ENCODE data around the gene GMDS. TPM values are rescaled to one million over a fixed set of nuclear protein-coding genes. Genes with fewer than 3 reads are reported as not detected.
"Not testable (repeated sequence)": the region's sequence is repeated elsewhere in the genome, so short reads cannot be mapped to it uniquely, and the experiment has no call there.

Gene GMDS
- total RNA-seq, 1 donor from 2014 or later: 30.2 TPM

GRCh38 chr6:1850840-1851157, 394.6 kb downstream of the GMDS start:
- no peak for TF ChIP-seq POLR2AphosphoS5 (IDR thresholded peaks at IDR 0.05; ENCODE audit: insufficient read depth in 1 of 2, low read depth in 1 of 2)
- TF ChIP-seq, protein P1, sequence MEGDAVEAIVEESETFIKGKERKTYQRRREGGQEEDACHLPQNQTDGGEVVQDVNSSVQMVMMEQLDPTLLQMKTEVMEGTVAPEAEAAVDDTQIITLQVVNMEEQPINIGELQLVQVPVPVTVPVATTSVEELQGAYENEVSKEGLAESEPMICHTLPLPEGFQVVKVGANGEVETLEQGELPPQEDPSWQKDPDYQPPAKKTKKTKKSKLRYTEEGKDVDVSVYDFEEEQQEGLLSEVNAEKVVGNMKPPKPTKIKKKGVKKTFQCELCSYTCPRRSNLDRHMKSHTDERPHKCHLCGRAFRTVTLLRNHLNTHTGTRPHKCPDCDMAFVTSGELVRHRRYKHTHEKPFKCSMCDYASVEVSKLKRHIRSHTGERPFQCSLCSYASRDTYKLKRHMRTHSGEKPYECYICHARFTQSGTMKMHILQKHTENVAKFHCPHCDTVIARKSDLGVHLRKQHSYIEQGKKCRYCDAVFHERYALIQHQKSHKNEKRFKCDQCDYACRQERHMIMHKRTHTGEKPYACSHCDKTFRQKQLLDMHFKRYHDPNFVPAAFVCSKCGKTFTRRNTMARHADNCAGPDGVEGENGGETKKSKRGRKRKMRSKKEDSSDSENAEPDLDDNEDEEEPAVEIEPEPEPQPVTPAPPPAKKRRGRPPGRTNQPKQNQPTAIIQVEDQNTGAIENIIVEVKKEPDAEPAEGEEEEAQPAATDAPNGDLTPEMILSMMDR (IDR thresholded peaks at IDR 0.05): no peak
- TF ChIP-seq POLR2A (IDR thresholded peaks at IDR 0.05): no peak
- H3K4me3 ChIP-seq: no peak overlapping the region
- no peak for DNase-seq (ENCODE audit: extremely low spot score in 2 of 2)
- H3K27ac ChIP-seq: no peak overlapping the region
- intact Hi-C loops (cut with DNase I): no loop called here
- no peaks in the 10 kb centered on the region for H3K27me3 ChIP-seq
- H3K9me3 ChIP-seq: no peaks in the 10 kb centered on the region
- H3K36me3 ChIP-seq: no peaks in the 10 kb centered on the region
- H3K4me1 ChIP-seq: peaks cover 3% of the 10 kb centered on the region

GRCh38 chr6:1850121-1850839, 395.1 kb downstream of the GMDS start:
- no peaks in the 10 kb centered on the region for H3K4me1 ChIP-seq
- H3K27me3 ChIP-seq: no peaks in the 10 kb centered on the region
- no peak overlapping the region for H3K4me3 ChIP-seq
- intact Hi-C loops (cut with DNase I): no loop called here
- H3K9me3 ChIP-seq: peaks cover 3% of the 10 kb centered on the region
- TF ChIP-seq, protein P1 (IDR thresholded peaks at IDR 0.05): no peak
- no peak for TF ChIP-seq POLR2A (IDR thresholded peaks at IDR 0.05)
- no peak for TF ChIP-seq POLR2AphosphoS5 (IDR thresholded peaks at IDR 0.05; ENCODE audit: insufficient read depth in 1 of 2, low read depth in 1 of 2)
- DNase-seq (ENCODE audit: extremely low spot score in 2 of 2): no peak
- H3K27ac ChIP-seq: no peak overlapping the region
- no peaks in the 10 kb centered on the region for H3K36me3 ChIP-seq

GRCh38 chr6:1849691-1850090, 395.7 kb downstream of the GMDS start:
- intact Hi-C loops (cut with DNase I): no loop called here
- TF ChIP-seq POLR2AphosphoS5 (IDR thresholded peaks at IDR 0.05; ENCODE audit: insufficient read depth in 1 of 2, low read depth in 1 of 2) (no peak), POLR2A (IDR thresholded peaks at IDR 0.05) (no peak)
- TF ChIP-seq, protein P1 (IDR thresholded peaks at IDR 0.05): no peak
- no peak overlapping the region for H3K27ac ChIP-seq
- peaks cover 3% of the 10 kb centered on the region for H3K9me3 ChIP-seq
- DNase-seq (ENCODE audit: extremely low spot score in 2 of 2): no peak
- H3K4me1 ChIP-seq: no peaks in the 10 kb centered on the region
- no peaks in the 10 kb centered on the region for H3K36me3 ChIP-seq
- H3K27me3 ChIP-seq: no peaks in the 10 kb centered on the region
- H3K4me3 ChIP-seq: no peak overlapping the region

- DNase-seq (ENCODE audit: extremely low spot score in 2 of 2): no peak
- TF ChIP-seq POLR2A (IDR thresholded peaks at IDR 0.05) (no peak), POLR2AphosphoS5 (IDR thresholded peaks at IDR 0.05; ENCODE audit: insufficient read depth in 1 of 2, low read depth in 1 of 2) (no peak)
- TF ChIP-seq, protein P1 (IDR thresholded peaks at IDR 0.05): no peak
- Histone ChIP-seq H3K27me3 (no peaks in the 10 kb centered on the region), H3K4me1 (no peaks in the 10 kb centered on the region), H3K36me3 (no peaks in the 10 kb centered on the region), H3K9me3 (peaks cover 3% of the 10 kb centered on the region), H3K4me3 (no peak overlapping the region), H3K27ac (no peak overlapping the region)
- intact Hi-C loops (cut with DNase I): no loop called here
Measured at GRCh38 chr6:1848752-1849151, 396.7 kb downstream of the GMDS start.

DNA sequence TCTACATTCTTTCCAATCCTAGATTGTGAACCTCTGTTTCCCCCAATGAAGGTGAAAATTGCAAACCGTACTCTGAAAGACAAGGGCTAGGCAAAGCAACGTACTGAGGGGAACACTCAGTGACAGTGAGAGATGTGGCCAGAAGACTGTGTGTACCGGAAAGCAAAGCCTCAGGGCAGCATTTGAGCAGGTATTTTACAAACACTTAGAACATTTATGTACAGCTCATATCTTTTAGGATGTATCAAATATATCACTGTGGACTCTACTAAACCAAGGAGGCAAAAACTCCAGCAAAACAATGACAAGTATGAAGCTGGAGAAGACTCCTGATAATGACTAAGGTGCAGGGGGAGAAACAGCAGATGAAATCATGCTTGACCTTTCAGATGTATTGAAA, 398.8 kb downstream of the GMDS start:
- peaks cover 3% of the 10 kb centered on the region for H3K9me3 ChIP-seq
- TF ChIP-seq POLR2A (IDR thresholded peaks at IDR 0.05) (no peak), POLR2AphosphoS5 (IDR thresholded peaks at IDR 0.05; ENCODE audit: insufficient read depth in 1 of 2, low read depth in 1 of 2) (no peak)
- TF ChIP-seq, protein P1 (IDR thresholded peaks at IDR 0.05): no peak
- no peak overlapping the region for H3K4me3 ChIP-seq
- no peak for DNase-seq (ENCODE audit: extremely low spot score in 2 of 2)
- no peaks in the 10 kb centered on the region for H3K4me1 ChIP-seq
- H3K27me3 ChIP-seq: no peaks in the 10 kb centered on the region
- intact Hi-C loops (cut with DNase I): no loop called here
- no peaks in the 10 kb centered on the region for H3K36me3 ChIP-seq
- no peak overlapping the region for H3K27ac ChIP-seq

DNA sequence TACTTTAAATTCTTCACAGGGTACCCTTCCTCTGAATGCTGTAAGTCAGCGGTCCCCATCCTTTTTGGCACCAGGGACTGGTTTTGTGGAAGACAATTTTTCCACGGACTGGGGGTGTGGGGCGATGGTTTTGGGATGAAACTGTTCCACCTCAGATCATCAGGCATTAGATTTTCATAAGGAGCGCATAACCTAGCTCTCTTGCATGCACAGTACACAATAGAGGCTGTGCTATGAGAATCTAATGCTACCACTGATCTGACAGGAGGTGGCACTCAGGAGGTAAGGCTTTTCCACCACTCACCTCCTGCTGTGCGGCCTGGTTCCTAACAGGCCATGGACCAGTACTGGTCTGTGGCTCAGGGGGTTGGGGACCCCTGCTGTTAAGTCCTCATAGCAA, 399.9 kb downstream of the GMDS start:
- H3K27ac ChIP-seq; H3K4me3 ChIP-seq; H3K27me3 ChIP-seq; DNase-seq (ENCODE audit: extremely low spot score in 2 of 2); H3K36me3 ChIP-seq; H3K4me1 ChIP-seq; intact Hi-C loops (cut with DNase I); H3K9me3 ChIP-seq: not testable (repeated sequence)

Measured in vagina (tissue), 2 donors.